Amniotic stem cell (primary cell): Measurements from ENCODE around the gene C1orf174.

ENCODE experiments used
- DNase-seq: peaks from one replicate; lab custom pipeline; 2025; lab: John Stamatoyannopoulos, UW

Gene C1orf174

GRCh38 chr1:3910049-3910731 is 10.1 kb upstream of the C1orf174 start:
- DNase-seq, result no peak

- no peak for DNase-seq
Measured at GRCh38 chr1:3909615-3910014, 9.5 kb upstream of the C1orf174 start.

- no peak for DNase-seq
Measured at GRCh38 chr1:3908886-3909517, 8.9 kb upstream of the C1orf174 start.

- DNase-seq, result no peak
Measured at GRCh38 chr1:3907621-3908165, 7.6 kb upstream of the C1orf174 start.

- no peak for DNase-seq
Measured at GRCh38 chr1:3907031-3907534, 7.0 kb upstream of the C1orf174 start.

GRCh38 chr1:3906672-3907020 is 6.6 kb upstream of the C1orf174 start:
- no peak for DNase-seq

GRCh38 chr1:3905953-3906671 is 6.0 kb upstream of the C1orf174 start:
- no peak for DNase-seq

GRCh38 chr1:3905266-3905952 is 5.3 kb upstream of the C1orf174 start:
- DNase-seq, result no peak

- DNase-seq, result no peak
Measured at GRCh38 chr1:3904843-3905185, 4.7 kb upstream of the C1orf174 start.

GRCh38 chr1:3904006-3904842 is 4.2 kb upstream of the C1orf174 start:
- no peak for DNase-seq

- no peak for DNase-seq
Measured at GRCh38 chr1:3903141-3904005, 3.3 kb upstream of the C1orf174 start.

- no peak for DNase-seq
Measured at GRCh38 chr1:3902571-3903091, 2.6 kb upstream of the C1orf174 start.

- DNase-seq, result no peak
Measured at GRCh38 chr1:3902111-3902511, 2.0 kb upstream of the C1orf174 start.

- peak; percentile 90 for DNase-seq
Measured at GRCh38 chr1:3900969-3901529, 977 bp upstream of the C1orf174 start.

GRCh38 chr1:3899754-3900149 is 320 bp downstream of the C1orf174 start:
- DNase-seq, result no peak

GRCh38 chr1:3898994-3899753 is 898 bp downstream of the C1orf174 start:
- no peak for DNase-seq

GRCh38 chr1:3898475-3898735 is 1.7 kb downstream of the C1orf174 start:
- no peak for DNase-seq

- DNase-seq, result no peak
Measured at GRCh38 chr1:3896396-3897000, 3.6 kb downstream of the C1orf174 start.

- no peak for DNase-seq
Measured at GRCh38 chr1:3895951-3896325, 4.1 kb downstream of the C1orf174 start.
